Calu3 (cell line): ENCODE results near the gene SLC2A14. TPM values are rescaled to one million over a fixed set of nuclear protein-coding genes. Genes with fewer than 3 reads are reported as not detected.
A peak's percentile ranks its signal among the peaks of the same experiment; 100 is the strongest.
"Not testable (repeated sequence)": the region's sequence is repeated elsewhere in the genome, so short reads cannot be mapped to it uniquely, and the experiment has no call there.

ENCODE experiments used
- BruUV-seq: library from RNA; stranded (reverse); fragments of 400-500 nt; replicated peaks from 2 replicates; lab custom pipeline; 2021; lab: Mats Ljungman, UMichigan
- CTCF ChIA-PET: fragments of 300-600 bp; sonication (Branson Sonifier 250); formaldehyde crosslinking; loops from one replicate; lab custom pipeline; 2022; ENCODE audit warnings: antibody characterized with exemption; lab: Charles Lee
- DNase-seq: peaks from one replicate; pipeline ENCODE4 v3.0.0; 2022
- H3K27ac Mint-ChIP-seq: one replicate; pipeline ENCODE4 v1.8.0; 2022; ENCODE audit warnings: mixed read lengths; ENCODE audit not compliant: unreplicated experiment
- H3K27me3 Mint-ChIP-seq: one replicate; pipeline ENCODE4 v1.8.0; 2022; ENCODE audit warnings: mixed read lengths; ENCODE audit not compliant: unreplicated experiment
- H3K36me3 Mint-ChIP-seq: one replicate; pipeline ENCODE4 v1.8.0; 2022; ENCODE audit warnings: mild to moderate bottlenecking, moderate library complexity, mixed read lengths; ENCODE audit not compliant: insufficient read depth, unreplicated experiment
- H3K4me1 Mint-ChIP-seq: one replicate; pipeline ENCODE4 v1.8.0; 2022; ENCODE audit warnings: mild to moderate bottlenecking, low read depth, mixed read lengths; ENCODE audit not compliant: unreplicated experiment
- H3K4me3 Mint-ChIP-seq: one replicate; pipeline ENCODE4 v1.8.0; 2022; ENCODE audit warnings: mild to moderate bottlenecking, low read depth, moderate library complexity, mixed read lengths; ENCODE audit not compliant: unreplicated experiment
- H3K9me3 Mint-ChIP-seq: one replicate; pipeline ENCODE4 v1.8.0; 2022; ENCODE audit warnings: low read depth, mixed read lengths; ENCODE audit not compliant: unreplicated experiment
- CTCF ChIP-seq: fragments of 200-600 bp; IDR thresholded peaks from one replicate; pipeline ENCODE4 v1.8.0; 2022; ENCODE audit warnings: antibody characterized with exemption; ENCODE audit not compliant: unreplicated experiment
- intact Hi-C: fragments of 100-400 bp; cut with micrococcal nuclease; formaldehyde crosslinking; loops from one replicate; pipeline ENCODE4 v1.10.0; 2022; ENCODE audit not compliant: unreplicated experiment
- total RNA-seq: library from RNA; stranded (reverse); gene quantifications from 2 replicates; pipeline ENCODE4 v1.2.3, GENCODE V29; 2022

SLC2A14 gene
- total RNA-seq, 1 experiment from 2014 or later = not detected

DNA sequence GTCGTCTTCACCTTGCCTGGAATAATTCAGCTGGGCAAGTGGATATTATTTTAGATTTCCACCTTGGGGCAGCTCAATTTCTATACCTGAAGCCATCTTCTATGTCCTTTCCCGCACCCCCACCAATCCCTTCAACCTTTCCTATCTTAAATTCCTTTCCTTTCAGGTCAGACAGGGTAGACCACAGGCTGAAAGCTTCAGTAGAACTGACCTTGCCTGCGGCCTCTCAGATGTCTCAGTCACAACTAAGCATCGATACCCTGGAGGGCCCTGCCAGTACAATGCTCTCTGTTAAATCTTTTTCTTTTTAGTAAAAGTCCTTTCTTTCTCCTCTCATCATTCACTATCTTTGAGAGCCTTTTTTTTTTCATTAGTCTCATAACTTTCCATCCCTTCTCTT, 38.9 kb downstream of the SLC2A14 start:
- no peaks in the 10 kb centered on the region for H3K4me1 Mint-ChIP-seq
- BruUV-seq = no TSS peak
- intact Hi-C loops = no loop called here
- no peaks in the 10 kb centered on the region for H3K36me3 Mint-ChIP-seq
- CTCF ChIA-PET = interaction anchor here (0.7 kb wide), 1 partner anchor 383 kb away, joined by 4 read pairs; no protein-coding TSS in a partner anchor
- H3K27me3 Mint-ChIP-seq = peaks cover 27% of the 10 kb centered on the region
- no peak overlapping the region for H3K27ac Mint-ChIP-seq
- DNase-seq = no peak
- H3K9me3 Mint-ChIP-seq = no peaks in the 10 kb centered on the region
- H3K4me3 Mint-ChIP-seq = no peak overlapping the region
- TF ChIP-seq CTCF = no peak

GRCh38 chr12:7833201-7833600, 39.5 kb downstream of the SLC2A14 start:
- H3K4me3 Mint-ChIP-seq, intact Hi-C loops, H3K36me3 Mint-ChIP-seq, H3K27ac Mint-ChIP-seq, BruUV-seq, H3K4me1 Mint-ChIP-seq, H3K9me3 Mint-ChIP-seq, DNase-seq, CTCF ChIA-PET: not testable (repeated sequence)
- peaks cover 27% of the 10 kb centered on the region for H3K27me3 Mint-ChIP-seq

GRCh38 chr12:7832059-7832696, 40.5 kb downstream of the SLC2A14 start:
- DNase-seq = peak; percentile 46
- Mint-ChIP-seq H3K27ac (no peak overlapping the region), H3K4me1 (no peaks in the 10 kb centered on the region), H3K9me3 (no peaks in the 10 kb centered on the region), H3K36me3 (no peaks in the 10 kb centered on the region), H3K4me3 (no peak overlapping the region), H3K27me3 (peaks cover 27% of the 10 kb centered on the region)
- intact Hi-C loops = no loop called here
- BruUV-seq = no TSS peak
- CTCF ChIA-PET = interaction anchor here (0.5 to 1.7 kb wide), 4 partner anchors 14 to 245 kb away, joined by 3 to 15 read pairs (median 4); no protein-coding TSS in a partner anchor
- TF ChIP-seq CTCF = no peak

DNA sequence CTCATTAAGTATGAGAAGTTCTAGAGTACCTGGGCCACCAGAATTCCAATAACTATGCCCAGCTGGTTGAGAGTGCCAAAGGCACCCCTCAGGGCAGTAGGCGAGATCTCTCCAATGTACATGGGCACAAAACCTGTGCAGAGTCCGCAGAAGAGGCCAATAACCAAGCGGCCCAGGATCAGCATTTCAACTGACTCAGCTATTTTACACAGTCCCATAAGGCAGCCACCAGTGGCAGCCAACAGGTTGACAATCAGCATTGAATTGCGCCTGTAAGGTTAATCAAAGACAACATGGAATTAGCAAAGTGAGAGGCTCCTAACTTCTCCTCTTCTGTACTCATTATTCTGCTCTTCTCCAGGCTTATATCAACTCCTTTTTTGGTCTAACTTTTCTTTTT, 43.0 kb downstream of the SLC2A14 start:
- H3K9me3 Mint-ChIP-seq, H3K27ac Mint-ChIP-seq, DNase-seq, H3K4me3 Mint-ChIP-seq, intact Hi-C loops, H3K4me1 Mint-ChIP-seq, H3K36me3 Mint-ChIP-seq, CTCF ChIA-PET, BruUV-seq: not testable (repeated sequence)
- H3K27me3 Mint-ChIP-seq = peaks cover 16% of the 10 kb centered on the region

GRCh38 chr12:7825754-7826153, 47.0 kb downstream of the SLC2A14 start:
- BruUV-seq, H3K9me3 Mint-ChIP-seq, H3K27me3 Mint-ChIP-seq, H3K27ac Mint-ChIP-seq, H3K4me1 Mint-ChIP-seq, H3K36me3 Mint-ChIP-seq, DNase-seq, intact Hi-C loops, H3K4me3 Mint-ChIP-seq: not testable (repeated sequence)
- CTCF ChIA-PET = interaction anchor here (0.6 to 0.7 kb wide), 3 partner anchors 149 to 302 kb away, joined by 3 to 4 read pairs (median 3); no protein-coding TSS in a partner anchor
